GM19324 (cell line): ENCODE data around the gene TEAD1.

ENCODE experiments used
- ATAC-seq: cut with Tn5 transposase; IDR thresholded peaks from one replicate; pipeline ENCODE4 v1.9.1; 2021; ENCODE audit warnings: mild to moderate bottlenecking, moderate library complexity; ENCODE audit not compliant: unreplicated experiment, low FRiP score

Gene TEAD1

DNA sequence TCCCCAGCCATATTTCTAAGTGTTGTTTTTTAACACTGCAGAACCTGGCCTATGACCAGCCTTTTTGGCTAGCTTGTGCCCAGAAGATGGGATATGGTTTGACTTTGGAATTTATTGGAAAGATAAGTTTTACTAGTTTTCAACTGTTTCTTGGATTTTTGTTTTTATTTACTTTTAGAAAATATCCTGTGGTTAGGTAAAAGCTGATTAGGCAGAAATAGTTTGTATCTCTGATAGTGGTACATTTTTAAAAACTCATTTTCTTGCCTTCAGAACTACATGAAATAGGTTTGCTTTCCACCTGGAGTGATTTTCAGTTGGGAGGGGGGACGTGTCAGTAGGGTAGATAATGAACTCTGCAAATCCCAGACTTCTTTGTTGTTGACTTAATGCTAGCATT lies 243.6 kb downstream of the TEAD1 start:
- no peak for ATAC-seq

DNA sequence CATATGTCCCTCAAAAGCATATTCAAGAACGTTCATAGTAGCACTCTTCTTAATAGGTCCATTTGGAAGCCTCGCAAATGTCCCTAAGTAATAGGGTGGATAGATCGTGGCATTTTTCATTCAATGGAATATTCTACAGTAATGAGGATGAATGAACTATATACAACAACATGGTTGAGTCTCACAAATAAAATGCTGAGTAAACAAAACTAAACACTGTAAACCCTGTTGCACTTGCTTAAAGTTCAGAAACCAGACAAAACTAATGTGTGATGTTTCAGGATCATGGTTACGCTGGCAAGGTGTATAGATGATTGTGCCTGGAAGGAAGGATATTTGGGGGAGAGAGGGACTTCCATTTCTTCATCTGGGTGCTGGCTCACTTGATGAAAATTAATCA lies 244.4 kb downstream of the TEAD1 start:
- no peak for ATAC-seq

DNA sequence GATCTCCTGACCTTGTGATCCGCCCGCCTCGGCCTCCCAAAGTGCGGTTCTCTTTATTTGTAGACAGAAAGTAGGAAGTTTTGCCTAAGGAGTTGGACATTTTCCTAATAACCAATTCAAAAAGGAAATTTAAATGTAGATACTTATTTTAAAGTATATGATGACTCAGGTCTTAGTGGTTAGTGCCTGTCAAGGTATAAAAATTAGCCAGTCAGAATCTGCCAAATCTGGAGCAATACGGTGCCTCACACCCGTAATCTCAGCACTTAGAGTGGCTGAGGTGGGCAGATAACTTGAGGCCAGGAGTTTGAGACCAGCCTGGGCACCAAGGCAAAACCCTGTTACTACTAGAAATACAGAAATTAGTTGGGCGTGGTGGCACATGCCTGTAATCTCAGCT lies 248.2 kb downstream of the TEAD1 start:
- no peak for ATAC-seq

DNA sequence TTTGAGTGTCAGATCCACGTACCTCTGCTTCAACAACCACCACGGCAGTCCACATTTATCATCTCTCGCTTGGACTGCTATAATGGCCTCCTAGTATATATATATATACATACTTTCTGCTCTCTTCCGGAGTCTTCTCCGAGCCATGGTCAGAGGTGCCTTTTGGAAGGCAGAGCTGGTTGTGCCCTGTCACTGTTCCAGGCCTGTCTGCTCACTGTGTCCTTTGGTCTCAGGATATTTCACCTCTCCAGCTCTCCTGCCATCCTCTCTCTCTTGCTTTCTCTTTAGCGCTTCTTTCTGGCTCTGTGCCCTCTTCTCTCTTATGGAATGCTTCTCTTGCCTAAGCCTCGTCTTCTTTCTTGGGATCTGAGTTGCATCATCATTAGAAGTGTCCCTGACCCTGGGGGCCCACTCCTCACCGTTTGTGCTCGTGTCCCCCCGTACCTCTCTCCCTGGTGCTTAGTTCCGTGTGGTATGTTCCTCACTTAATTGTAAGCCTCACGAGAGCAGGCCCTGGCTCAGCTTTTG lies 248.8 kb downstream of the TEAD1 start:
- ATAC-seq = no peak

DNA sequence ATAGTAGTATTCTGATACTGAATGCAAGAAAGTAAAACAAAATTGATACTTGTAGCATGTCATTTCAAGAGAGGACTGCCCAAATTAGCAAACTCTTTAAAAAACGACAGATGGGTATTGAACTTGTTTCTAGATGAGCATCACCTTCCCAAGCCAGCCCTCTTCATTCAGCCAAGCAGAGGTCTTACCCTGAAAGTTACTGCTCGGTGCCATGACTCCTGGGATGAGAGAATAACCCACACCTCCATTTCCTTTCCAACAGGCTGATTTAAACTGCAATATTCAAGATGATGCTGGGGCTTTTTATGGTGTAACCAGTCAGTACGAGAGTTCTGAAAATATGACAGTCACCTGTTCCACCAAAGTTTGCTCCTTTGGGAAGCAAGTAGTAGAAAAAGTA lies 250.4 kb downstream of the TEAD1 start:
- ATAC-seq = no peak

DNA sequence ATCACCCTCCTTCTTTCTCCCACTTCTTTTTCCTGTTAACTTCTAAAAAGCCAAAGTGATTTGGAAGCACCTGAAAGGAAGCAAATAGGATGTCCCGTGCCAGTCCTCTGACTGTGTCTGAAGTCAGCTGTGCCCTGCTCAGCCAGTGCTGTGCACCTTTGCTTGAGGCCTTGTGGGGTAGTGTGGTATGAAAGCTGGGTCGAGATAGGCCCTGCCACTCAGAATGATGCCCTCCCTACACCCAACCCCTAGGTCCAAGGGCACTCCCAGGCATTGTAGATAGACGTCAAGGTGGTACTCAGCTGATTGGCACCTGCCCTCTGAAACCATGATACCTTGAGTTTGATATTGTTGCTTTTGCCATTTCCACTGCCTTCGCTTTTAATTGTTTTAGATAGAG lies 251.3 kb downstream of the TEAD1 start:
- no peak for ATAC-seq

DNA sequence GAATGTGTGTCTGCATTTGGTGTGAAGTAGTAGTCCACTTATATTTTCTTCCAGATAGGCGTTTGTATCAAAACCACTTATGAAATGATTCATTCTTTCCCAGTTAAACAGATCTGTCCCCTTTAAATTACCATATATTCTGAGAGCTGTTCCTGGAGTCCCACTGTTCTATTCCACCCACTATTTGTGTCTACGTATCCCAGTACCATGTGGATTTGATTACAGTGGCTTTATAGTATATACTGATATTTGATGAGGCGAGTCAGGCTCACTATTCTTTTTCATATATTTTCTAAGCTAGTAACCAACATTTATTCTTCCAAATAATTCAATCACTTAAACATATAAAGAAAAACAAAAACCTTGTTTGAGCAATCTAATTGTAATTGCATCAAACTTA lies 253.0 kb downstream of the TEAD1 start:
- no peak for ATAC-seq

DNA sequence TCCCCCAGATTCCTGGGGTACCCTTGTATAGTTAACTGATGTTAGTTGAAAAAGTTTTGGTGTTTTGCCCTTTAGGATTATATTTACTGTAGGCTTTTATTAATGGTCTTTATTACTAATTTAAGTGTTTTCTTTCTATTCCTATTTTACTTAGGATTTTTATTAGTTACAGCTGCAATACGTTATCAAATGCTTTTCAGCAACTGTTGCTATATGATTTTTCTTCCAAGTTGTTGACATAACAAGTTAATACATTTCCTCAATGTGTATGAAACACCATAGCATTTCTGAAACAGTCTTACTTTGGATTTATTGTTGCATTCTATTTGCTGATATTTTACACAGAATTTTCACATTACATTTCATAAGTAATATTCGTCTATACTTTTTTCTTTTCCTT lies 253.7 kb downstream of the TEAD1 start:
- no peak for ATAC-seq

DNA sequence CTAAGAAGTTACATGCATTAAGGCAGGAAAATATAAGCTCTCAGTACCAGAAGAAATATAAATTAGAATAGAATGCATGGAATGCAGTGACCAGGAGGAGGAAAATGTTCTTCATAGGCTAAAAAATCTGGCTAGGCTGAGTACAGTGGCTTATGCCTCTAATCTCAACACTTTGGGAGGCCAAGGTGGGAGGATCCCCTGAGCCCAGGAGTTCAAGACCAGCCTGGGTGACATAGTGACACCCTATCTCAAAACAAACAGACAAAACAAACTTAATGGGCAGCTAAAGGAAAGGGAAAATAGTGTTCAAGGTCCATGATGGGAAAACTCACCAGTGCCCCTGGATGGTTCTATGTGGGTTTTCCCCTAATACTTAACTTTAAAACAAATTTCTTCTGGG lies 256.6 kb downstream of the TEAD1 start:
- ATAC-seq = no peak

DNA sequence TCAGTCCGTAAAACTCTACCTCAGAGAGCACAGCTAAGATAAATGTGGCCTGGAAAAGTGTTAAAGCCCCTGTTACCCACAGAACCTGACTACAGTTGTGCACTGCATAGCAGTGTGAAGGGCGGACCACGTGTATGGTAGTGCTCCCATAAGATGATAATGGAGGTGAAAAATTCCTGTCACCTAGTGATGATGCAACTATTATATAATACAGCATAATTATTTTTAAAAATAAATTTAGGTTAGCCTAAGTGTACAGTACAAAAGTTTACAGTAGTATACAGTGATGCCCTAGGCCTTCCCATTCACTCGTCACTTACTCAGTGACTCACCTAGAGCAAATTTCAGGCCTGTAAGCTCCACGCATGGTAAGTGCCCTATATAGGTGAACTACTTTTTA lies 258.3 kb downstream of the TEAD1 start:
- ATAC-seq = no peak

DNA sequence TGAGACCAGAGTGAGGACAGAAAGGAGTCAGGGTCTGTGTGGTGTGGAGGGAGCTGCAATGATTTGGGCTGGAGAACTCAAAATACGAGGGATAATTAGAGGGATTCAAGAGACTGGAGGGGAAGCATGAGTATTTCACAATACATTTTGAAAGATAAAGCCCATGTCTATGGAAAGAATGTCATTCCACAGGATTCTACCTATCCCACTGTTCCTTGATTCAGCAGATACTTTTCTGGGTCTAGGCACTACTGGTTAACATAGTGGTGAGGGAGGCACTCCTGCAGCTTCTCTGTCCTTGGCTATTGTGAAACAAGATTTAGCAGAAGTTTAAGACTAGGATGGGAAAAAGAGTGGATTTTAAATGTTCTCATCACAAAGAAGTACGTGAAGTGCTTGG lies 262.0 kb downstream of the TEAD1 start:
- ATAC-seq = no peak

DNA sequence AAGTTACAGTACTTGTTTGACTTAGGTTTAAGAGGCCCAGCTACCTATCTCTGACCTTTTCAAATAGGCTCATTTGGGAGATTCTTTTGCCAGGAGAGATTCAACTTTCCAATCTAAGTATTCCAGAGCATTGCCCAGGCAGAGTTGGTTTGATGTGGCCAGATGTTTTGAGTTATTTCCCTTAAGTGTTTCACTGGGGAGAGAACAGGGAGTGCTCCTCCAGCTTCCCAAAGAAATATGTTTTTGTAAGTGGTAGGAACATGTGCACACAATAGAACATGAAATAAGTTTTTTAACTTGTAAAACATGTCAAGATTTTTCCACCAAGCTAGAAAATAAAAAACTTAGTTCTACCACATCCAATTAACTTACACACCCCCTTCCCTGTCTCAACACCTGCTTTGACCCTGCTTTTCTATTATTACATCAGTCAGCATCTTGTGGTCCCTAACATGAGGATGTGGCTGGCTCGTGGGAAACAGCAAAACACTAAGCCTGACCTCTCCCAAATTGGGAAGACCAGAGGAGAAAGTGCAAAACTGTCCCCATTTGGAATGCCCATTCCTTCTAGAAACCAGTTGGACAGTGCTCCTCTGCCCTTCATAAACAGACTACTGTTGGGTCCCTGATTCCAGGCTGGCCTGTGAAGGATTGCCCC lies 264.5 kb downstream of the TEAD1 start:
- ATAC-seq = no peak

DNA sequence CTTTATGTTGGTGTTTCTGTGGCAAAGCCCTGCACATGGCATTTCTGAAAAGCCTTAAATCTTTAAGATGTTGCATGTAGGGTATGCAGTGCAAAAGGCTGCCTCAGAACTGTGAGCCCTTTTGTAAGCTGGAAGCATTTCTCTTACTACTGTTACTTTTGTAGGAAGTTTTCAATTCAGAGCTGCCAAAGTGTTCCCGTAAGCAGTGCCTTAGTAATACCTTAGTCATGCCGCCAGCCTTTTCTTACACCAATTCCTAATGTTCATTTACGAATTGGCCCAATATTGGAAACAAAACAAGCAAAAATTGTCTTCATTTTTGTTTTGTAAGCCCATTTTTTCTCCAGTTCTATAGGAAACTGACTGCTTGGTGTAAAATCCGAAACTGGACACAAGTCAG lies 267.4 kb downstream of the TEAD1 start:
- no peak for ATAC-seq

DNA sequence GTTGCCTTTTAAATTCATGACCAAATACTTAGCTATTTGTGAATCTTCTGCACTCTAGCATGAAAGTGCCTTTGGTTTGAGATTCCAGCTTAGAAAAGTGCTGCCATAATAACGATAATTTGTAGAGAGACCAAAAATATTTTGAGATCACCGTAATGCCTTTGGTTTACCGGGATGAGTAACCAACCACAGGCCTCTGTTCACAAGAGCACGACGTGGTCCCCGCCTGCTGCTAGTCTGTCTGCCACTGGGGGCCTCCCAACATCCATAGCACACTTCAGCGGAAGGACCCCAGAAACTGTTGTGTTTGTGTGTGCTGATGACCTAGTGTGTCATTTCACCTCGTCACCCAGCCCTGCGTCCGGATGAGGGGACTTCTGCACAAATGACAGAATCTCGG lies 267.9 kb downstream of the TEAD1 start:
- no peak for ATAC-seq

DNA sequence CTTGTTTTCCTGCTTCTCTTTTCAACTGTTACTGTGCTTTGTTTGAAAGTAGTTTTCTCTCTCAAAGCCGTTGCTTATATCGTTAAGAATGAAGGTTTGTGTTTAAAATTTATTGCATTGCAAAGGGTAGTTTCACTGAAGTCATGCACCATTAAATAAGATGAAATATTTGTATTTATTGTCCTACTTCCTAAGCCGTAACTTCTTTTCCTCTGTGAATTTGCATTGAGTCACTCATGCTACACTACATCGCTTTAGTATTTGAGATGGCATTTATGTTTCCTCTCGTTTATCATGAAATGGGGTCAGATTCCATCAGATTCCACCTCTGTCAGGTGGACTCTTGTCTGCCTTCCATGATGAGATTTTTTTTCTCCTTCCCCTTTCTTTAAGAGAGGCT lies 269.1 kb downstream of the TEAD1 start:
- no peak for ATAC-seq

DNA sequence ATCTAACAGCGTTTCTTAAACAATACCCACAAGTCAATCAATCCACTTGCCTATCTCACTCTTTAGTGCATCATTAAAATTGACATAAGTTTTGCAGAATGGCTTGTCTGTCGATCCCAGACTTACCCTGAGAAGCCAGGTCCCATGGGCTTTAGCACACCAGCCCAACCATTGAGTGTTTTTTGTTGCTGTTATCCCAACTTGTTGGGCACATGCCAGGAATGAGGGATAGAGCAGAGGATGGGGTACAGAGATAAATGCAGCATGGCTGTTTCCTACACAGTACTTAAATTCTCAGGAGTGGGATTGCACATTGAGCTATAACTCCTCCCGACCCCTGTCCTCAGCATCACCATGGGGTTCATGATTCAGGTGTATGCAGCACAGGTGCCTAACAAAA lies 270.7 kb downstream of the TEAD1 start:
- no peak for ATAC-seq

DNA sequence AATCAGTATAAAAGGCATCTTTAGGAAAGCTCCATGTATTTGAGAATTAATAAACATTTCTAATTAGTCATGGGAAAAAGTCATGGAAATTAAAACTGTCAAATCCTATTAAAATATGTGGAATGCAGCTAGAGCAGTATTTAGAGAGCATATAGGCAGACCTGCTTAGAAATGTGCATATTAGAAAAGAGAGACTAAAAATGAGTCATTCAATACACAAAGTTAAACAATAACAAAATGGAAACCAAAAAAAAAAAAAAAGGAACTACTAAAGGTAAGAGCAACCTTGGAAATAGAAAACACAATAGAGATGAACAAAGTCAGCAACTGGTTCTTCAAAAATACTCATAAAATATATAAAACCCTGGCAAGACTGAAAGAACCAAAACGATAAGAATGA lies 275.2 kb downstream of the TEAD1 start:
- no peak for ATAC-seq

DNA sequence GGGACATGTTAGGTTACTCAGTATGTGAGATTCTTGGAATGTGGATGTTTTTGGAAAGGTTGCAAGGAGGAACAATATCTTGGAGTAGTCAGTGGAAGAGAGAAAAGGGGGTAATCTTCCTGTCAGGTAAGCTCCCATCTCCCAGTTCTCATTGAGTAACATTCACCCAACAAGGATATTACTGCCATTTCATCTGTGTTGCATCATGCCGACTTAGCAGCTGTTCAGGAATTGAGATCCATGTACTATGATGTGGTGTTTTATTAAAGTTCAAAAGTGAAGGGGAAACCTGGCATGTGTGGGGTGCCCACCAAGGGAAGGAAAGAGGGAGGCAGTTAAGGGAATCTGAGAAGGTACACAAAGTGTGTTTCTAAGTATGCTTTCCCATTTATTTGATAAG lies 276.4 kb downstream of the TEAD1 start:
- no peak for ATAC-seq

DNA sequence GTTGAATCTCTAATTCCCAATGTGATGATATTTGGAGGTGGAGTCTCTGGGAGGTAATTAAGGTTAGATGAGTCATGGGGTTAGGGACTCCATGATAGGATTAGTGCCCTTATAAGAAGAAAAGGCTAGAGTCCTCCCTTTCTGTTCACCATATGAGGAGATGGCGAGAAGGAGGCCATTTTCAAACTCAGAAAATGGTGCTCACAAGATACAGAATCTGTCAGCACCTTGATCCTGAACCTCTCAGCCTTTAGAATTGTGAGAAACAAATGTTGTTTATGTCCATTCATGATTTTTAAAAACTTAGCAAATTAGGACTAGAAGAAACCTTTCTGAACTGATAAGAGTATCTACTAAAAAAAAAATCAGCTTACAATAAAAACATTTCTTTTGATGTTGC lies 277.2 kb downstream of the TEAD1 start:
- ATAC-seq = no peak

DNA sequence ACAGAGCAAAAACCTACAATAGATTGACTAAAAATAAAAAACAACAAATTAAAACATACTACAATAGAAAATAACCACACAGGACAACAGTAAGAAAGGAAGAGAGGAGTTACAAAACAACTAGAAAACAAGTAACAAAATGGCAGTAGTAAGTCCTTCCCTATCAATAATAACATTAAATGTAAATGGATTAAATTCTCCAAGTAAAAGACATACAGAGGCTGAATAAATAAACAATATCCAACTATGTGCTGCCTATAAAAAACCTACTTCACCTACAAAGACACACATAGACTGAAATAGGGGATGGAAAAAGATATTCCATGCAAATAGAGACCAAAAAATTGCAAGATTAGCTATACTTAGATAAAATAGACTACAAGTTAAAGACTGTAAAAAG lies 277.9 kb downstream of the TEAD1 start:
- ATAC-seq = no peak

DNA sequence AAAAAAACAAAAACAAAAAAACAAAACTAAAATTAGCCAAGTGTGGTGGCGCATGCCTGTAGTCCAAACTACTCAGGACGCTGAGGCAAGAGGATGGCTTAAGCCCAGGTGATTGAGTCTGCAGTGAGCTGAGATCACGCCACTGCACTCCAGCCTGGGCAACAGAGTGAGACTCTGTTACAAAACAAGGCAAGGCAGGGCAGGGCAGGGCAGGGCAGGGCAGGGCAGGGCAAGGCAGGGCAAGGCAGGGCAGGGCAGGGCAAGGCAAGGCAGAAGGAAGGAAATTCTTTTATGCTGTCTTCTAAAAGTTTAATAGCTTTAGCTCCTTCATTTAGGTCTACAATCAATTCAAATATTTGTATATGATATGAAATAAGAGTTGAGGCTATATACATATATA lies 284.8 kb downstream of the TEAD1 start:
- no peak for ATAC-seq

DNA sequence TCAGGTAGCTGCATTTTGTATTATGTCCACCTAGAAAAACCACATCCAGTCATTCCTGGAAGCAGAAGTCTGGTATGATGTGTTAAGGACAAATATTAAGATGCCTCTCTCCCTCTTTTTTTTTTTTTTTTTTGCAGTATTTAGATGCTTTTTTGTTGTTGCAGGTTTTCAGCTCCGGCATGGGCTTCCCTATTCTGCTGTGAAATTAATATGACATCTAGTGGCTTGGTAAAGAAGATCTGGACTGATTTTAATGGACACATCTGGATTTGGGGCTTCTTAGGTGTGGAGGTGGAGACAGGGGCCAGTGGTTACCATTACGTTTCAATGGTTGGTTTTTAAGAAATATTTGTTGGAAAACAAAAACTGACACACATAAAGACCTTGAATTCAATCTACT lies 287.4 kb downstream of the TEAD1 start:
- ATAC-seq = no peak

DNA sequence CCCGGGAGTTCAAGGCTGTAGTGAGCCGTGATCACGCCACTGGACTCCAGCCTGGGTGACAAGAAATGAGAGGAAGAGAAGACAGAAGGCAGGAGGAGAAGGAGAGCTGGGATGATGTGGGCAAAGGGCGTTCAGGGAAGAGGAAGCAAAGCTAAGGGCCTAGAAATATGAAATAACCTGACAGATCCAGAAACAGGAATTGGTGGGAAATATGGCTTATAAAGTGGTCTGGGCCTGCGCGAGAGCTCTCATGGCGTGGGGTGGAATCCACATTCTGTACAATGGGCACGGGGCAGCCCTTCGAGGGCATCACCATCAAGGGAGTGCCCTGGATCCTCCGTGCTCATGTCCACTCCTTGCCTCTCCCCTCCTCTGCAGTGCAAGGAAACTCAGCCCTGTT lies 288.1 kb downstream of the TEAD1 start:
- no peak for ATAC-seq
